Activated CD4-positive, alpha-beta T cell treated with anti-CD3 and anti-CD28 coated beads, Interleukin-2, amount 50 U/mL, for 48 hours (primary cell): Measurements from ENCODE around the gene TBC1D1.
A peak's percentile ranks its signal among the peaks of the same experiment; 100 is the strongest.

Experiments
- DNase-seq, 2 experiments: peaks; one replicate each; pipeline ENCODE4 v3.0.0-alpha.2; 2020

The TBC1D1 gene

GRCh38 chr4:37890801-37891259 is at the start of gene TBC1D1:
TSS of gene TBC1D1 (plus strand) at chr4:37891084. CDS start at chr4:37902096, 11,012 bp downstream.
- DNase-seq = peak; percentile 55 to 61

- no peak for DNase-seq
Observed at GRCh38 chr4:37844204-37844603, 46.7 kb upstream of the TBC1D1 start.

GRCh38 chr4:37845201-37845600 is 45.7 kb upstream of the TBC1D1 start:
- DNase-seq = no peak

- DNase-seq = no peak
Observed at GRCh38 chr4:37847311-37847884, 43.5 kb upstream of the TBC1D1 start.

GRCh38 chr4:37852376-37852775 is 38.5 kb upstream of the TBC1D1 start:
- no peak for DNase-seq

GRCh38 chr4:37858112-37858511 is 32.8 kb upstream of the TBC1D1 start:
- no peak for DNase-seq

GRCh38 chr4:37858872-37859271 is 32.0 kb upstream of the TBC1D1 start:
- no peak for DNase-seq

- DNase-seq = no peak
Observed at GRCh38 chr4:37860266-37860665, 30.6 kb upstream of the TBC1D1 start.

GRCh38 chr4:37862961-37863360 is 27.9 kb upstream of the TBC1D1 start:
- DNase-seq = no peak

GRCh38 chr4:37864786-37865185 is 26.1 kb upstream of the TBC1D1 start:
- no peak for DNase-seq

GRCh38 chr4:37865450-37865849 is 25.4 kb upstream of the TBC1D1 start:
- no peak for DNase-seq

- no peak for DNase-seq
Observed at GRCh38 chr4:37867102-37867501, 23.8 kb upstream of the TBC1D1 start.

GRCh38 chr4:37868238-37868637 is 22.6 kb upstream of the TBC1D1 start:
- DNase-seq = no peak

- DNase-seq = no peak
Observed at GRCh38 chr4:37872310-37872988, 18.4 kb upstream of the TBC1D1 start.

GRCh38 chr4:37873386-37873785 is 17.5 kb upstream of the TBC1D1 start:
- DNase-seq = no peak

- no peak for DNase-seq
Observed at GRCh38 chr4:37876156-37876555, 14.7 kb upstream of the TBC1D1 start.

- DNase-seq = no peak
Observed at GRCh38 chr4:37879365-37879764, 11.5 kb upstream of the TBC1D1 start.

GRCh38 chr4:37881811-37882210 is 9.1 kb upstream of the TBC1D1 start:
- no peak for DNase-seq

GRCh38 chr4:37882665-37883296 is 8.1 kb upstream of the TBC1D1 start:
- DNase-seq = no peak

- no peak for DNase-seq
Observed at GRCh38 chr4:37884855-37885487, 5.9 kb upstream of the TBC1D1 start.

- no peak for DNase-seq
Observed at GRCh38 chr4:37885496-37885895, 5.4 kb upstream of the TBC1D1 start.

GRCh38 chr4:37889849-37890800 is 759 bp upstream of the TBC1D1 start:
- peak; percentile 44 to 45 for DNase-seq
